Panc1 (cell line): ENCODE data around the gene ADCY2. TPM values are rescaled to one million over a fixed set of nuclear protein-coding genes. Genes with fewer than 3 reads are reported as not detected.

Experiments
- ATAC-seq: fragments of 200-7000 bp; cut with Tn5 transposase; 2 replicates; pipeline ENCODE4 v1.9.1; 2020; ENCODE audit warnings: mild to moderate bottlenecking, moderate library complexity
- BruUV-seq: library from RNA; stranded (reverse); fragments of 400-500 nt; replicated peaks from 2 replicates; lab custom pipeline; 2021; lab: Mats Ljungman, UMichigan
- CTCF ChIA-PET: fragments of 300-600 bp; sonication (Branson Sonifier 250); formaldehyde crosslinking; loops from one replicate; lab custom pipeline; 2022; ENCODE audit warnings: antibody characterized with exemption; lab: Charles Lee
- POLR2A ChIA-PET: fragments of 300-600 bp; sonication (Branson Sonifier 250); formaldehyde crosslinking; loops from one replicate; lab custom pipeline; 2022; ENCODE audit warnings: antibody characterized with exemption; lab: Charles Lee
- DNase-seq: peaks from one replicate; pipeline ENCODE4 v3.0.0-alpha.2; 2010; ENCODE audit warnings: low read depth, low spot score
- H3K27ac ChIP-seq: 2 replicates; pipeline ENCODE4 v1.5.1; 2011; ENCODE audit warnings: mild to moderate bottlenecking, low read length, inconsistent platforms
- H3K27me3 ChIP-seq: fragments of 200-500 bp; sonication (Bioruptor generic); 2 replicates; pipeline ENCODE4 v1.6.0; 2014; ENCODE audit warnings: low read length, inconsistent platforms; ENCODE audit not compliant: control insufficient read depth, insufficient read depth
- H3K36me3 ChIP-seq: fragments of 200-500 bp; sonication (Bioruptor generic); 2 replicates; pipeline ENCODE4 v1.5.1; 2014; ENCODE audit warnings: inconsistent platforms, mild to moderate bottlenecking, low read length, moderate library complexity; ENCODE audit not compliant: control insufficient read depth, insufficient read depth
- H3K4me1 ChIP-seq: 2 replicates; pipeline ENCODE4 v1.5.1; 2011; ENCODE audit warnings: inconsistent platforms, mild to moderate bottlenecking, low read length, moderate library complexity; ENCODE audit not compliant: control insufficient read depth, insufficient read depth
- H3K4me3 ChIP-seq, 2 experiments: 2 replicates each; pipeline ENCODE4 v1.5.1; 2011 to 2012; ENCODE audit warnings: low read depth in 2 of 2, low read length in 2 of 2, mild to moderate bottlenecking in 2 of 2, inconsistent platforms in 1 of 2, moderate library complexity in 1 of 2
- H3K9me3 ChIP-seq: fragments of 200-500 bp; sonication (Bioruptor generic); 2 replicates; pipeline ENCODE4 v1.5.1; 2014; ENCODE audit warnings: low read depth, mild to moderate bottlenecking, inconsistent platforms, low read length, moderate library complexity; ENCODE audit not compliant: control insufficient read depth, insufficient read depth
- CTCF ChIP-seq: fragments of 450-650 bp; IDR thresholded peaks from 2 replicates; pipeline ENCODE4 v1.5.1; 2017; ENCODE audit warnings: mild to moderate bottlenecking
- POLR2AphosphoS5 ChIP-seq: IDR thresholded peaks from 2 replicates; pipeline ENCODE4 v1.6.1; 2012; ENCODE audit warnings: mild to moderate bottlenecking, low read depth, low read length, moderate library complexity
- REST ChIP-seq, 2 experiments: IDR thresholded peaks; 2 replicates each; pipeline ENCODE4 v1.6.1; 2011 to 2012; ENCODE audit warnings: low read depth in 2 of 2, control low read depth in 1 of 2, low read length in 1 of 2, mild to moderate bottlenecking in 1 of 2, moderate library complexity in 1 of 2; ENCODE audit not compliant: insufficient read depth in 1 of 2
- SIN3A ChIP-seq: IDR thresholded peaks from 2 replicates; pipeline ENCODE4 v1.6.1; 2012; ENCODE audit warnings: low read depth, mild to moderate bottlenecking, low read length, moderate library complexity, borderline replicate concordance; ENCODE audit not compliant: insufficient read depth
- TCF7L2 ChIP-seq: IDR thresholded peaks from 2 replicates; pipeline ENCODE4 v1.6.1; 2011; ENCODE audit warnings: mild to moderate bottlenecking, low read depth, low read length, inconsistent platforms
- in situ Hi-C: cut with HindIII; loops from 2 replicates; pipeline ENCODE4 v1.10.0; 2016; ENCODE audit warnings: low sequenced_read_pairs, low pct_unique_long_range_greater_than_20kb
- intact Hi-C: fragments of 100-400 bp; cut with micrococcal nuclease; formaldehyde crosslinking; loops from one replicate; pipeline ENCODE4 v1.10.0; 2022; ENCODE audit not compliant: unreplicated experiment
- total RNA-seq: library from RNA; stranded (reverse); gene quantifications from one replicate; pipeline ENCODE4 v1.2.1, GENCODE V29; 2021; ENCODE audit not compliant: unreplicated experiment

ADCY2 gene
- total RNA-seq, 1 experiment from 2014 or later: 0.13 TPM

DNA sequence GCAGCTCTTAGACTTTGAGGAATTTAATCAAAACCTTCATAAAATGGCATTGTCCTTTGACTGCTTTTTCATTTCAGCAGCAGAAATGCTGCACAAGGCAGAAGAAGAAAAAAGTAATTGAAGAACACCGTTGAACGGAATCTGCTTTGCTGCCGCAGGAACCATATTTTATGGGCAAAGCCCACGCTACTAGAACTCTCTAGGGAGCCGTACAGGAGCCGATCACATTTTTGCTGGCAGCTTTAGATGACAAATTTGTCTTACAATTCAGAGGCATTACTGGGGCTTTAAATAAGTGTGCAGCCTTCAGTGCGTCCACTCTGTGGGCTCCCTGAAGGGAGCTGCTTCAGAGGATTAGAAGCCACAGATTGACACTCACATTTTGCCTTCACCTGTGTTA is 449.6 kb downstream of the ADCY2 start:
- peaks cover 7% of the 10 kb centered on the region; the same call in 1 of the 2 replicates for H3K27me3 ChIP-seq
- H3K4me3 ChIP-seq: no peak overlapping the region
- intact Hi-C loops (no loop called here), in situ Hi-C loops (no loop called here)
- TF ChIP-seq SIN3A (no peak), TCF7L2 (no peak), CTCF (no peak), REST (IDR thresholded peaks at IDR 0.05; ENCODE audit: insufficient read depth in 1 of 2, low read depth in 2 of 2, low read length in 1 of 2) (no peak)
- no TSS peak for BruUV-seq
- ChIA-PET POLR2A (interaction anchor here (0.6 kb wide), 1 partner anchor 902 kb away, joined by 3 read pairs; no protein-coding TSS in a partner anchor), CTCF (interaction anchor here (0.6 kb wide), 1 partner anchor 47 kb away, joined by 4 read pairs; no protein-coding TSS in a partner anchor)
- no peaks in the 10 kb centered on the region for H3K9me3 ChIP-seq
- no peak overlapping the region for H3K27ac ChIP-seq
- DNase-seq (no peak), ATAC-seq (no peak)
- H3K4me1 ChIP-seq: no peaks in the 10 kb centered on the region
- no peaks in the 10 kb centered on the region for H3K36me3 ChIP-seq

- Histone ChIP-seq H3K4me3 (no peak overlapping the region), H3K27me3 (peaks cover 7% of the 10 kb centered on the region; the same call in 1 of the 2 replicates), H3K9me3 (no peaks in the 10 kb centered on the region), H3K36me3 (no peaks in the 10 kb centered on the region), H3K4me1 (no peaks in the 10 kb centered on the region), H3K27ac (no peak overlapping the region)
- no TSS peak for BruUV-seq
- ChIA-PET POLR2A (interaction anchor here (0.6 kb wide), 1 partner anchor 901 kb away, joined by 3 read pairs; no protein-coding TSS in a partner anchor), CTCF (interaction anchor here (0.6 kb wide), 1 partner anchor 48 kb away, joined by 4 read pairs; no protein-coding TSS in a partner anchor)
- ATAC-seq (no peak), DNase-seq (no peak)
- no peak for TF ChIP-seq REST (IDR thresholded peaks at IDR 0.05; ENCODE audit: insufficient read depth in 1 of 2, low read depth in 2 of 2, low read length in 1 of 2)
- TF ChIP-seq SIN3A: no peak
- TF ChIP-seq TCF7L2: no peak
- TF ChIP-seq POLR2AphosphoS5: no peak
- no peak for TF ChIP-seq CTCF
- intact Hi-C loops (no loop called here), in situ Hi-C loops (no loop called here)
Observed at GRCh38 chr5:7846327-7846726, 450.4 kb downstream of the ADCY2 start.
